Upper lobe of left lung (tissue), 4 donors: ENCODE data around the gene METAP2.

Source experiments
- POLR2A ChIP-seq, 4 donors: fragments of 450-650 bp; IDR thresholded peaks; one replicate each; pipeline ENCODE4 v1.5.1; 2016 to 2017; ENCODE audit warnings: antibody characterized with exemption in 4 of 4, mild to moderate bottlenecking in 2 of 4
- TF ChIP-seq, protein P1 (sequence below), 6 experiments: fragments of 450-650 bp in 4 of 6; fragments of 200-600 bp in 2 of 6; sonication (generic) in 2 of 6; IDR thresholded peaks; one replicate each; pipeline ENCODE4 v1.5.1; 2016 to 2019; ENCODE audit warnings: antibody characterized with exemption in 6 of 6

DNA sequence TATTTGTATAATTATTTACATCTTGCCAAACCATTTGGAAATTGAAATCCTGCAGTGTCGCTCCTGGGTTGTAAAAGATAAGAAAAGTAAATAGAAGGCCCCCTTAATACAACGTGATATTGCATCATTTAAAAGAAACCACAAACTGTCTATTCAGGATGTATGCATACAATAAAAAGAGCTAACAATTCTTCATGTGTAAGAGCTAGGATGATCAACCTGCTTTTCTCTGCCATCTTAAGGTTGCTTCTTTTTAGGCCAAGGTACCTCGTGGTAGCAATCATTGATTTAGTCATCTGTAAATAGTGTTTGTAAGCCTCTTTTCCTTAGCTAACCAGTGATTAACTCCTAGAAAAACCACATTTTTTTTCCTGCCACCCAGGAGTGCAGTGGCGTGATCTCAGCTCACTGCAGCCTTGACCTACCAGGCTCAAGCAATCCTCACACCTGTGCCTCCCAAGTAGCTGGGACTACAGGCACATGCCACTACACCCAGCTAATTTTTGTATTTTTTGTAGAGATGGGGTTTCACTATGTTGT, 80.7 kb downstream of the METAP2 start:
- TF ChIP-seq, protein P1, sequence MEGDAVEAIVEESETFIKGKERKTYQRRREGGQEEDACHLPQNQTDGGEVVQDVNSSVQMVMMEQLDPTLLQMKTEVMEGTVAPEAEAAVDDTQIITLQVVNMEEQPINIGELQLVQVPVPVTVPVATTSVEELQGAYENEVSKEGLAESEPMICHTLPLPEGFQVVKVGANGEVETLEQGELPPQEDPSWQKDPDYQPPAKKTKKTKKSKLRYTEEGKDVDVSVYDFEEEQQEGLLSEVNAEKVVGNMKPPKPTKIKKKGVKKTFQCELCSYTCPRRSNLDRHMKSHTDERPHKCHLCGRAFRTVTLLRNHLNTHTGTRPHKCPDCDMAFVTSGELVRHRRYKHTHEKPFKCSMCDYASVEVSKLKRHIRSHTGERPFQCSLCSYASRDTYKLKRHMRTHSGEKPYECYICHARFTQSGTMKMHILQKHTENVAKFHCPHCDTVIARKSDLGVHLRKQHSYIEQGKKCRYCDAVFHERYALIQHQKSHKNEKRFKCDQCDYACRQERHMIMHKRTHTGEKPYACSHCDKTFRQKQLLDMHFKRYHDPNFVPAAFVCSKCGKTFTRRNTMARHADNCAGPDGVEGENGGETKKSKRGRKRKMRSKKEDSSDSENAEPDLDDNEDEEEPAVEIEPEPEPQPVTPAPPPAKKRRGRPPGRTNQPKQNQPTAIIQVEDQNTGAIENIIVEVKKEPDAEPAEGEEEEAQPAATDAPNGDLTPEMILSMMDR (IDR thresholded peaks at IDR 0.05) = no peak
- no peak for TF ChIP-seq POLR2A (IDR thresholded peaks at IDR 0.05)
